Astrocyte of the cerebellum (primary cell): Measurements from ENCODE around the gene DDX1.

Experiments
- DNase-seq: peaks from one replicate; pipeline ENCODE4 v3.0.0-alpha.2; 2011; ENCODE audit warnings: low read depth
- H3K4me3 ChIP-seq: 2 replicates; pipeline ENCODE4 v1.5.1; 2011; ENCODE audit warnings: mild to moderate bottlenecking, low read depth, low read length, moderate library complexity
- in situ Hi-C: cut with HindIII; loops from 2 replicates; pipeline ENCODE4 v1.10.0; 2017; ENCODE audit warnings: low sequenced_read_pairs
- TF ChIP-seq, protein P1 (sequence below): IDR thresholded peaks from 2 replicates; pipeline ENCODE4 v1.5.1; 2012; ENCODE audit warnings: low read length, low read depth, moderate library complexity, mild to moderate bottlenecking; ENCODE audit errors: missing control alignments

The DDX1 gene

DNA sequence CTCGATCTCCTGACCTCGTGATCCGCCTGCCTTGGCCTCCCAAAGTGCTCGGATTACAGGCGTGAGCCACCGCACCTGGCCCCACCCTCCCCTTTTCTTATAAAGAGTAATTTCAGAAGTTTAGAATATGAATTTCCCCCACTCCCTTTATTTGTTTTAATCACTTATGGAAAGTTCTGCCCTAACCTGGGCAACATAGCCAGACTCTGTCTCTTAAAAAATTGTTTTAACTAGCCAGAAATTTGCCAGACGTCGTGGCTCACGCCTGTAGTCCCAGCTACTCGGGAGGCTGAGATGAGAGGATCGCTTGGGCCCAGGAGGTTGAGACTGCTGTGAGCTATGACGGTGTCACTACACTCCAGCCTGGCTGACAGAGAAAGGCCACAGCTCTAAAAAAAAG is 22.8 kb upstream of the DDX1 start:
- TF ChIP-seq, protein P1, sequence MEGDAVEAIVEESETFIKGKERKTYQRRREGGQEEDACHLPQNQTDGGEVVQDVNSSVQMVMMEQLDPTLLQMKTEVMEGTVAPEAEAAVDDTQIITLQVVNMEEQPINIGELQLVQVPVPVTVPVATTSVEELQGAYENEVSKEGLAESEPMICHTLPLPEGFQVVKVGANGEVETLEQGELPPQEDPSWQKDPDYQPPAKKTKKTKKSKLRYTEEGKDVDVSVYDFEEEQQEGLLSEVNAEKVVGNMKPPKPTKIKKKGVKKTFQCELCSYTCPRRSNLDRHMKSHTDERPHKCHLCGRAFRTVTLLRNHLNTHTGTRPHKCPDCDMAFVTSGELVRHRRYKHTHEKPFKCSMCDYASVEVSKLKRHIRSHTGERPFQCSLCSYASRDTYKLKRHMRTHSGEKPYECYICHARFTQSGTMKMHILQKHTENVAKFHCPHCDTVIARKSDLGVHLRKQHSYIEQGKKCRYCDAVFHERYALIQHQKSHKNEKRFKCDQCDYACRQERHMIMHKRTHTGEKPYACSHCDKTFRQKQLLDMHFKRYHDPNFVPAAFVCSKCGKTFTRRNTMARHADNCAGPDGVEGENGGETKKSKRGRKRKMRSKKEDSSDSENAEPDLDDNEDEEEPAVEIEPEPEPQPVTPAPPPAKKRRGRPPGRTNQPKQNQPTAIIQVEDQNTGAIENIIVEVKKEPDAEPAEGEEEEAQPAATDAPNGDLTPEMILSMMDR, result no peak
- in situ Hi-C loops, result no loop called here
- H3K4me3 ChIP-seq, result no peak overlapping the region
- DNase-seq, result no peak

DNA sequence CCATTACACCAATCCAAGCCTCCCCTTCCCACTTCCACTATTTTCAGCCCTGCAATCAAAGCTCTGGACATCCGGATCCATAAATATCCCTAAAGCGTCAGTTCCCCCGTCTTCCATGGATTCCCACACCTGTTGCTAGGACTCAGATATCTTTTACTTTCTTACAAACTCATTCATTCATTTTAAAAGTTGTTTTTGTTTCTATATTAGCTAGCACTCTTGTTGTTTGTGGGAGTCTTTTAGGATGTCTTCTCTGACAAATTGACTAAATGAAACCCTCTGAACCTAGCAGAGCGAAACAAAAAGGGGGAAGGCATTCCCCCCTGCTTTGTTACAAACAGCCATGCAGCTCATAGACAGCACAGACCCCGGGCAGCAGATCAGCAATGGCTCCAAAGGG is 21.6 kb upstream of the DDX1 start:
- TF ChIP-seq, protein P1, result no peak
- DNase-seq, result no peak
- in situ Hi-C loops, result no loop called here
- H3K4me3 ChIP-seq, result no peak overlapping the region

DNA sequence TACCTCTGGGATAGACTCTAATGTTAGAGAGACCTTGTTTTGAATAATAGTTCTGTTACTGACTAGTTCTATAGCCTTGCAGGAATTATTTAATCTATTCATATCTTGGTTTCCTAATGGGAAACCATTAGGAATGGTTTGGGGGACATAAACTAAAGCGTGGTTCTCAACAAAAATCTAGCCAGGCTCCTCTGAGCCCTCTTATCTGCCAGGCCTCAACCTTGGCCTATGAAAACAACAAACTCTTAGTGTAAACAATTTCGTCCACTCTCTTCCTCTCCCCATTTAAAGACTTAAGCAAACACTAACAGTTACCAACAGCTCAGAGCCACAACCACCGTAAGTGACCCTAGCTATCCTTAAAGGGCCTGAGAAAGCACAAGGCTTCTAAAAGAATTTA is 19.9 kb upstream of the DDX1 start:
- in situ Hi-C loops, result no loop called here
- DNase-seq, result no peak
- no peak overlapping the region for H3K4me3 ChIP-seq
- TF ChIP-seq, protein P1, result no peak

DNA sequence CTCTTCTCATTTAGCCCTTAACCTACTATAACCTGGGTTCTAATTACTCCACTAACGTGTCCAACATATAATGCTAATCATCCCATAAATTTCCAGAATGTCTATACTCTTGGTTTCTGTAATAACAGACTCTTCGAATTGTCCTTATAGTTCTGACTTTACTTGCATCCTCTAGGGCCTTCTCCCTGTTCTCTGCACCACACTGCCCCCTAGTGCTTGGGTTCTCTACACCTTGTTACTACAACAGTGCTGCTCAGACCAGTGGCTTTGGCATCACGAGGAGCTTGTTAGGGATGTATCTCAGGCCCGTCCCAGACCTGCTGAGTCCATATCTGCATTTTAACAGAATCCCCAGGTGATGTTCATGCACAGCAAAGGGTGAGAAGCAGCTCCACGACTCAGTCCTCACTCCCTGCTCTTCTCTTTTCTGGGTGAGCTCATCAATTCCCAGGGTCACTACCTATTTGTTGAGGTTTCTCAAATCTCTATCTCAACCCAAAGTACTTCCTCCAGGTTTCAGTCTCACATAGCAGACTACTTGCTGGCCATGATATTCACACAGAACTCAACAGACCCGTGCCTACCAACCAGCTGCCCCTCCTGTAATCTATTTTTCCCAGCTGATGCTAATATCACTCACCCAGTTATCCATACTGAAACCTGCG is 14.5 kb upstream of the DDX1 start:
- TF ChIP-seq, protein P1, result peak; percentile 88
- no peak overlapping the region for H3K4me3 ChIP-seq
- peak; percentile 79 for DNase-seq
- in situ Hi-C loops, result no loop called here

DNA sequence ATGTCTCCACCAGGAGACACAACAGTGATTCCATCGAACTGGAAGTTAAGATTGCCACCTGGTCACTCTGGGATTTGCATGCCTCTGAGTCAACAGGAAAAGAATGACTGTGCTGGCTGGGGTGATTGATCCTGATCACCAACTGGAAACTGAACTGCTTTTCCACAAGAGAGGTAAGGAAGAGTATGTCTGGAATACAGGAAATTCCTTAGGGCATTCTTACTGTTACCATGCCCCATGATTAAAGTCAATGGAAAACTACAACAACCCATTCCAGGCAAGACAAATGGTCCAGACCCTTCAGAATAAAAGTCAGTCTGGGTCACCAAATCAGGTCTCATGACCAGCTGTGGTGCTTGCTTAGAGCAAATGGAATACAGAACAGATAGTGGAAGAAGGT is 12.0 kb upstream of the DDX1 start:
- in situ Hi-C loops, result no loop called here
- TF ChIP-seq, protein P1, result no peak
- no peak for DNase-seq
- H3K4me3 ChIP-seq, result no peak overlapping the region

DNA sequence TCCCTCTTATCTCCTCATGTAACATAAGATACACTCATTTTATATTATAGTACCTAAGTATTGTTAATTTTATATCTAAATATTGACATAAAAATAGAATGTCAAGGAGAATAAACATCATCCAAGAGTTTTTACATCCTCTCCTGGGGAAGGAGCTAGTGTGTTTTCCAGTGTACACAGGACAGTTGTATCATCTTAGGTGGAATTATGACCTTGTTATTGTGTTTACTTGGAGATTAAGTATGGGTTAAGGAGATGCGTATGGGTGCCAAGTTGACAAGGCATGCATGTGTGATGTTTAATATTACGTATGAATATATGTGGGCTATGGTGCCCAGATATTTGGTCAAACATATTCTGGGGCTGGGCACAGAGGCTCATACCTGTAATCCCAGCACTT is 11.2 kb upstream of the DDX1 start:
- TF ChIP-seq, protein P1, result no peak
- no peak for DNase-seq
- in situ Hi-C loops, result no loop called here
- H3K4me3 ChIP-seq, result no peak overlapping the region
